Heart left ventricle (tissue), 13 donors: ENCODE results near the gene TRIM22.

Experiments
- CTCF ChIP-seq, 12 donors: fragments of 200-600 bp; sonication (generic) in 4 of 12; IDR thresholded peaks; one replicate each; pipeline versions ENCODE4 v1.5.0 to v1.8.0; 2018 to 2022; ENCODE audit warnings: antibody characterized with exemption in 12 of 12, mild to moderate bottlenecking in 5 of 12
- POLR2A ChIP-seq, 2 donors: fragments of 450-650 bp; IDR thresholded peaks; one replicate each; pipeline ENCODE4 v1.6.1; 2017; ENCODE audit warnings: antibody characterized with exemption in 2 of 2, mild to moderate bottlenecking in 2 of 2, moderate library complexity in 2 of 2
- donor health status: ischemic (EF 13 %, LVEDD 7.1; RV severe dilation, severe dysfunction).
- donor health status: DM: no; HTN: yes; CAD: no.
- donor health status: DM: no; HTN: no; CAD: no.
- donor health status: ischemic (EF 25% LVEDD 6.9; RV normal size, moderate dysfunction).
- donor health status: ischemic (EF 25% LVEDD 5.7; RV mildly dilated, moderate dysfunction).
- donor health status: ischemic (EF 35%, LVEDD 5.7; RV mildly dilated, moderate dysfunction).
- donor health status: nonischemic (EF 11% LVEDD 7.7; RV severe dilation, severe dysfunction).
- donor health status: DM: yes; HTN: yes; CAD: no.
- donor health status: PGD.
- donor health status: ischemic (EF 29% LVEDD 5.4; RV normal size, mild dysfunction).
- donor health status: nonischemic (EF 23%, LVEDD 6.1; RV moderate dilation, normal function).

DNA sequence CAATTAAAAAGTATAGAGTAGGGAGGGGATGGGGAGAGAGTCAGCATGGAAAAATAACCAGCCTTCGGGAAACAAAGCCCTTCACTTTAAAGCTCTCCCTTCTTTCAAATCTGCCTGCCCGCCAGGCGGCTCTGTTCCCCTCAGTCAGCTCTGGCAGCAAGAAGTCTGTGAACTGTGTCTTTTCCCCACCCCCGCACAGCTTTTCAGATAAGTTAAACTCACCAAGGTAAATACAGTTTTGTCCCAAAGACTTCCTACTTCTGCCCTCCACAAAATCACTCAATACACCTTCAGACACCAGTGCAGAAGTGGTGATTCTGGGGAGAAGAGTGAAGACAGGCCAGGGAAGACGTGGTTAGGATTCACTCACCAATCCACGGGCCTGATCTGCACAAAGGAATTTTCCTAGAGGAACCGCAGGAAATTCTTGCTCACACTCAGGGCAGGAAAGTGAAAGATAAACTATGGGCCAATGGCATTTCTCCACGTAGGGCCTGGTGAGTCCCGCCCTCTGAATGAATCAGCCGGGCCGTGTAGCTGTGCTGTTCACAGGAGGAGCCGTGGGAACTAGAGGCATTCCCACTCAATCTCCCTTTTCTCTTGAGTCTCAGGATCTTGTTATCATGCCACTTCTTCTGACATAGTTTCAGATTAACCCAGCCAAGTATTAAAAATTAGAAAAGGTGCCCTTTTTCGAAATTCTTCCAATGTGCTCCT lies 4.8 kb upstream of the TRIM22 start, which contains the start of gene TRIM5:
- TF ChIP-seq POLR2A (IDR thresholded peaks at IDR 0.05), result peak in 1 of 2 donors; percentile 88
- TF ChIP-seq CTCF (IDR thresholded peaks at IDR 0.05), result peak; percentile 35 to 74 (median 54)
